Measurements from ENCODE around the gene FGD6. TPM values are rescaled to one million over a fixed set of nuclear protein-coding genes. Genes with fewer than 3 reads are reported as not detected.
A peak's percentile ranks its signal among the peaks of the same experiment; 100 is the strongest.

The FGD6 gene
- total and polyA plus RNA-seq, 4 donors: 2.4 to 26.4 (median 9.0) TPM

DNA sequence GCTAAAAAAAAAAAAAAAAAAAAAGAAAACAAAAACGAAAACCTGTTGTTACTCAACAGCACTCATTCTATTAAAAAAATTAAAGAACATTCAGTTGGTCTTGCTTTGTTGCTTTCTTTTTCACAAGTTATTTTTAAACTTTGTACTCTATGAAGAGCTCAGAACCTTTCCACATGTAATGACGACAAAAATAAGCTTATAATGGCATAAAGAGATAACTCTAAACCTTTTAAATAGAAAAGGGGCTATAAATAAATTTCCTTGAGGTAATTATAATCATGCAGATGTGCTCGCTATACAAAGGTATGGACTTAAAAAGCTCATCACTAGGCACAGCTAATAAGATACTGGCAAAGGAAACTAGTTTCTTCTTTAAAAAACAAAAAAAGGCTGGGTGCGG is 157.3 kb downstream of the FGD6 start:
- Histone ChIP-seq H3K9me3 (ENCODE audit: control insufficient read depth in 4 of 4, insufficient read depth in 3 of 4, low read length in 3 of 4) (no peaks in the 10 kb centered on the region), H3K27me3 (ENCODE audit: control insufficient read depth in 3 of 3, insufficient read depth in 3 of 3, low read length in 2 of 3) (no peaks in the 10 kb centered on the region), H3K9ac (ENCODE audit: insufficient read depth in 1 of 2, low read length in 2 of 2) (no peak overlapping the region), H3K27ac (ENCODE audit: low read depth in 1 of 2, low read length in 1 of 2) (no peak overlapping the region), H3K4me1 (ENCODE audit: control insufficient read depth in 5 of 5, insufficient read depth in 5 of 5, low read length in 5 of 5) (peaks cover 0 to 3% (median 0%) of the 10 kb centered on the region in 5 donors), H3K36me3 (ENCODE audit: control insufficient read depth in 4 of 4, insufficient read depth in 4 of 4, low read length in 4 of 4) (peaks cover 15 to 42% (median 26%) of the 10 kb centered on the region in 4 donors), H3K4me3 (no peak overlapping the region)
- ATAC-seq (ENCODE audit: insufficient read depth, low FRiP score) (no peak), DNase-seq (no peak)
- 87 to 97% methylated on average over 4 of the region's 4 CpGs for WGBS, 2 donors
- TF ChIP-seq CTCF (IDR thresholded peaks at IDR 0.05; ENCODE audit: control extremely low read depth, extremely low read depth): no peak

DNA sequence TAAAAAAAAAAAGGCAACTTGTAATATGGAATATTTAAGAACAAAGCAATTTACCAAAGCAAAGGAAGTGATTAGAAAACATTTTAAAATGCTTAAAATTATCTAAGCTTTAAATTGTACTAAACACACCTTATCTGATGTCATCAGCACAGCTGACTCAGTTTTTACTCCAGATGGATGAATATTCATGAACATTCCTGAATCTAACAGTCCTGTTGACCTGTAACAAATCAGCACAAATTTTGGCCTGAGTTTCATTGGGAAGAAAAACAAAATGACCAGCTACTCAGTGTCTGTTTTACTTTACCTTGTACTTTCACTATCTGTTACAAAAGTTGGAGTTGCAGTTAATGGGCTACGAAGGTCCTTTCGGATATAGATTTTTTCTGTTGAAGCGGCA is 159.8 kb downstream of the FGD6 start:
- Histone ChIP-seq H3K4me3 (no peak overlapping the region), H3K36me3 (ENCODE audit: control insufficient read depth in 4 of 4, insufficient read depth in 4 of 4, low read length in 4 of 4) (peaks cover 10 to 37% (median 27%) of the 10 kb centered on the region in 4 donors), H3K9ac (ENCODE audit: insufficient read depth in 1 of 2, low read length in 2 of 2) (no peak overlapping the region)

GRCh38 chr12:95055057-95055456 is 162.2 kb downstream of the FGD6 start:
- Histone ChIP-seq H3K4me1 (ENCODE audit: control insufficient read depth in 5 of 5, insufficient read depth in 5 of 5, low read length in 5 of 5) (peaks cover 0 to 4% (median 0%) of the 10 kb centered on the region in 5 donors), H3K27ac (ENCODE audit: low read depth in 1 of 2, low read length in 1 of 2) (no peak overlapping the region), H3K9me3 (ENCODE audit: control insufficient read depth in 4 of 4, insufficient read depth in 3 of 4, low read length in 3 of 4) (no peaks in the 10 kb centered on the region), H3K36me3 (ENCODE audit: control insufficient read depth in 4 of 4, insufficient read depth in 4 of 4, low read length in 4 of 4) (peaks cover 9 to 39% (median 25%) of the 10 kb centered on the region in 4 donors), H3K27me3 (ENCODE audit: control insufficient read depth in 3 of 3, insufficient read depth in 3 of 3, low read length in 2 of 3) (no peaks in the 10 kb centered on the region), H3K4me3 (no peak overlapping the region), H3K9ac (ENCODE audit: insufficient read depth in 1 of 2, low read length in 2 of 2) (no peak overlapping the region)
- ATAC-seq (ENCODE audit: insufficient read depth, low FRiP score) (no peak), DNase-seq (peak in 2 of 3 donors; percentile 22 to 29)
- WGBS, 2 donors: 70 to 83% methylated on average over 2 of the region's 2 CpGs
- no peak for TF ChIP-seq CTCF (IDR thresholded peaks at IDR 0.05; ENCODE audit: control extremely low read depth, extremely low read depth)

More for the DNA sequence above, 159.8 kb downstream of the FGD6 start:
- ATAC-seq (ENCODE audit: insufficient read depth, low FRiP score) (no peak), DNase-seq (no peak)
- H3K9me3 ChIP-seq (ENCODE audit: control insufficient read depth in 4 of 4, insufficient read depth in 3 of 4, low read length in 3 of 4): no peaks in the 10 kb centered on the region
- no peak for TF ChIP-seq CTCF (IDR thresholded peaks at IDR 0.05; ENCODE audit: control extremely low read depth, extremely low read depth)
- WGBS, 2 donors: 98 to 99% methylated on average over 3 of the region's 3 CpGs
- H3K27ac ChIP-seq (ENCODE audit: low read depth in 1 of 2, low read length in 1 of 2): no peak overlapping the region
- H3K27me3 ChIP-seq (ENCODE audit: control insufficient read depth in 3 of 3, insufficient read depth in 3 of 3, low read length in 2 of 3): no peaks in the 10 kb centered on the region
- H3K4me1 ChIP-seq (ENCODE audit: control insufficient read depth in 5 of 5, insufficient read depth in 5 of 5, low read length in 5 of 5): peaks cover 0 to 4% (median 0%) of the 10 kb centered on the region in 5 donors

DNA sequence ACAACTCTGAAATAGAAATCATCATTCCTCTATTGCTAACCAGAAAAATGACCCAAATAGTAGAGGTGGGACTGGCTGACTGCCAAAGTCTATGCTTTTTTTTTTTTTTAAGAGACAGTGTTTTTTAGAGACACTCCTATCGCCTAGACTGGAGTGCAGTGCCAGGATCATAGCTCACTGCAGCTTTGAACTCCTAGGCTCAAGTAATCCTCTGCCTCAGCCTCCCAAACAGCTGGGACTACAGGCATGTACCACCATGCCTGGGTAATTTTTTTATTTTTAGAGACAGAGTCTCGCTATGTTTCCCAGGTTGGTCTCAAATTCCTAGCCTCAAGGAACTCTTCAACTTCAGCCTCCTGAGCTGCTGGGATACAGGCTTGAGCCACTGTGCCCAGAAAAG is 163.1 kb downstream of the FGD6 start:
- WGBS, 2 donors: 78 to 85% methylated on average over 2 of the region's 2 CpGs
- peaks cover 12 to 39% (median 26%) of the 10 kb centered on the region in 4 donors for H3K36me3 ChIP-seq (ENCODE audit: control insufficient read depth in 4 of 4, insufficient read depth in 4 of 4, low read length in 4 of 4)
- H3K4me1 ChIP-seq (ENCODE audit: control insufficient read depth in 5 of 5, insufficient read depth in 5 of 5, low read length in 5 of 5): peaks cover 0 to 4% (median 0%) of the 10 kb centered on the region in 5 donors

More for the DNA sequence above, 163.1 kb downstream of the FGD6 start:
- H3K9me3 ChIP-seq (ENCODE audit: control insufficient read depth in 4 of 4, insufficient read depth in 3 of 4, low read length in 3 of 4): no peaks in the 10 kb centered on the region
- no peak overlapping the region for H3K9ac ChIP-seq (ENCODE audit: insufficient read depth in 1 of 2, low read length in 2 of 2)
- ATAC-seq (ENCODE audit: insufficient read depth, low FRiP score): no peak
- no peak for TF ChIP-seq CTCF (IDR thresholded peaks at IDR 0.05; ENCODE audit: control extremely low read depth, extremely low read depth)
- H3K27ac ChIP-seq (ENCODE audit: low read depth in 1 of 2, low read length in 1 of 2): no peak overlapping the region
- DNase-seq: peak in 1 of 3 donors; percentile 1
- no peaks in the 10 kb centered on the region for H3K27me3 ChIP-seq (ENCODE audit: control insufficient read depth in 3 of 3, insufficient read depth in 3 of 3, low read length in 2 of 3)
- H3K4me3 ChIP-seq: no peak overlapping the region
